Measurements from ENCODE around the gene IL31RA. TPM values are rescaled to one million over a fixed set of nuclear protein-coding genes. Genes with fewer than 3 reads are reported as not detected.

IL31RA gene
- total and polyA plus RNA-seq, 2 of the 13 experiments (the other 11 are each of a cell fraction or from before 2014, with no cell fraction given): not detected

DNA sequence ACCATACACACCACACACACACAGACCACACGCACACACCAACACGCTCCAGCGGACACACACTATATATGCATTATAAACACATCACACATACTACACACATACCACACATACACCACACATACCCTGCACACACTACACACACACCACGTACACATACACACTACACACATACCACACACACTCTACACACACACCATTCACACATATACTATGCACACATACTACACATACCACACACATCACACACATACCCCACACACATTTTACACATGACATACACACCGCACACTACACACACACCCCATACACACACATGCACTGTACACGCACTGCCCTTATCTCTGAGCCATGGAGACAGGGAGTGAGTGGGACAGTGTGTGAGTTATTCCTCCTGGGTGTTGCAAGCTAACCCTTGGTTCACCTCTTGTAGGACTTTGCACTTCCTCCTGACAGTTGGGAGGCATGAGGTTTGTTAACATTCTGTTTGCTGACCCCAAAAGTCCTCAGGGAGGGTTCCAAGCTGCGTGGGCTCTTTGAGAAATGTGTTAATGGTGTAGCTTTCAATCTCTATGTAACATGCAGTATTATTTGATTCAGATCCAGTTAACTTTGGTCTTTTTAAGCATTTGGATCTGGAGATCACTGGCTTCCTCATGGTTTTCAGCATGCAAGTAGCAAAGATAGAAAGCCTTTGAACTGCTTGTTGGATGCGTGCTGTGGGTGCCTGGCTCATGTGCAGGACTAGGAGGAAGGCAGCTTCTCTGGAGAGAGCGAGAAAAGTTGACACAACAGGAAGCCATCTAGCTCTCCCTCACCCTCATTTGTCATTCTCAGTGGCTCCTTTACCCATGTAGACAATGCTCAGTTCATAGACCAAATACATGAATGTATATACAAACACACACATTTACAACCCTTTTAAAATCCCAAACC lies 13.7 kb downstream of the IL31RA start (continued):
- TF ChIP-seq RXRA (CRISPR knock-in tag; IDR thresholded peaks at IDR 0.05) (peak; percentile 55; the same call in 1 of the 2 replicates), GABPA (IDR thresholded peaks at IDR 0.05; ENCODE audit: low read depth, low read length) (no peak), GABPA (CRISPR knock-in tag; IDR thresholded peaks at IDR 0.05; ENCODE audit: low read depth) (no peak), HDAC2 (CRISPR knock-in tag; IDR thresholded peaks at IDR 0.05) (0 out of 2 replicates have a peak, but pooled peaks have one; percentile 38), CEBPG (CRISPR knock-in tag; IDR thresholded peaks at IDR 0.05) (peak; percentile 70), CBX5 (CRISPR knock-in tag; IDR thresholded peaks at IDR 0.05; ENCODE audit: borderline replicate concordance) (peak; percentile 79; the same call in 1 of the 2 replicates), ZZZ3 (CRISPR knock-in tag; IDR thresholded peaks at IDR 0.05; ENCODE audit: borderline replicate concordance) (no peak), ZFP90 (CRISPR knock-in tag; IDR thresholded peaks at IDR 0.05; ENCODE audit: borderline replicate concordance) (no peak), HNF4G (IDR thresholded peaks at IDR 0.05; ENCODE audit: borderline replicate concordance, low read depth, low read length) (peak; percentile 84), HNF4G (CRISPR knock-in tag; IDR thresholded peaks at IDR 0.05; ENCODE audit: borderline replicate concordance, low read depth) (peak; percentile 70; the same call in 1 of the 2 replicates), CREM (IDR thresholded peaks at IDR 0.05) (peak; percentile 20; the same call in 1 of the 2 replicates), CREM (CRISPR knock-in tag; IDR thresholded peaks at IDR 0.05) (no peak)
- TF ChIP-seq, protein P1, sequence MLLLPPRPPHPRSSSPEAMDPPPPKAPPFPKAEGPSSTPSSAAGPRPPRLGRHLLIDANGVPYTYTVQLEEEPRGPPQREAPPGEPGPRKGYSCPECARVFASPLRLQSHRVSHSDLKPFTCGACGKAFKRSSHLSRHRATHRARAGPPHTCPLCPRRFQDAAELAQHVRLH (CRISPR knock-in tag; IDR thresholded peaks at IDR 0.05; ENCODE audit: borderline replicate concordance, low read depth): no peak
- TF ChIP-seq, protein P2, sequence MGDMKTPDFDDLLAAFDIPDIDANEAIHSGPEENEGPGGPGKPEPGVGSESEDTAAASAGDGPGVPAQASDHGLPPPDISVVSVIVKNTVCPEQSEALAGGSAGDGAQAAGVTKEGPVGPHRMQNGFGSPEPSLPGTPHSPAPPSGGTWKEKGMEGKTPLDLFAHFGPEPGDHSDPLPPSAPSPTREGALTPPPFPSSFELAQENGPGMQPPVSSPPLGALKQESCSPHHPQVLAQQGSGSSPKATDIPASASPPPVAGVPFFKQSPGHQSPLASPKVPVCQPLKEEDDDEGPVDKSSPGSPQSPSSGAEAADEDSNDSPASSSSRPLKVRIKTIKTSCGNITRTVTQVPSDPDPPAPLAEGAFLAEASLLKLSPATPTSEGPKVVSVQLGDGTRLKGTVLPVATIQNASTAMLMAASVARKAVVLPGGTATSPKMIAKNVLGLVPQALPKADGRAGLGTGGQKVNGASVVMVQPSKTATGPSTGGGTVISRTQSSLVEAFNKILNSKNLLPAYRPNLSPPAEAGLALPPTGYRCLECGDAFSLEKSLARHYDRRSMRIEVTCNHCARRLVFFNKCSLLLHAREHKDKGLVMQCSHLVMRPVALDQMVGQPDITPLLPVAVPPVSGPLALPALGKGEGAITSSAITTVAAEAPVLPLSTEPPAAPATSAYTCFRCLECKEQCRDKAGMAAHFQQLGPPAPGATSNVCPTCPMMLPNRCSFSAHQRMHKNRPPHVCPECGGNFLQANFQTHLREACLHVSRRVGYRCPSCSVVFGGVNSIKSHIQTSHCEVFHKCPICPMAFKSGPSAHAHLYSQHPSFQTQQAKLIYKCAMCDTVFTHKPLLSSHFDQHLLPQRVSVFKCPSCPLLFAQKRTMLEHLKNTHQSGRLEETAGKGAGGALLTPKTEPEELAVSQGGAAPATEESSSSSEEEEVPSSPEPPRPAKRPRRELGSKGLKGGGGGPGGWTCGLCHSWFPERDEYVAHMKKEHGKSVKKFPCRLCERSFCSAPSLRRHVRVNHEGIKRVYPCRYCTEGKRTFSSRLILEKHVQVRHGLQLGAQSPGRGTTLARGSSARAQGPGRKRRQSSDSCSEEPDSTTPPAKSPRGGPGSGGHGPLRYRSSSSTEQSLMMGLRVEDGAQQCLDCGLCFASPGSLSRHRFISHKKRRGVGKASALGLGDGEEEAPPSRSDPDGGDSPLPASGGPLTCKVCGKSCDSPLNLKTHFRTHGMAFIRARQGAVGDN (CRISPR knock-in tag; IDR thresholded peaks at IDR 0.05): no peak

All from HepG2 (cell line).